HL-60/S4 (cell line): Measurements from ENCODE around the gene SLC28A1.
"Not testable (repeated sequence)": the region's sequence is repeated elsewhere in the genome, so short reads cannot be mapped to it uniquely, and the experiment has no call there.

ENCODE experiments used
- in situ Hi-C: fragments of 300-500 bp; cut with MboI; formaldehyde crosslinking; loops from 2 replicates; pipeline ENCODE4 v1.14.3; 2022; ENCODE audit warnings: low sequenced_read_pairs

SLC28A1 gene

DNA sequence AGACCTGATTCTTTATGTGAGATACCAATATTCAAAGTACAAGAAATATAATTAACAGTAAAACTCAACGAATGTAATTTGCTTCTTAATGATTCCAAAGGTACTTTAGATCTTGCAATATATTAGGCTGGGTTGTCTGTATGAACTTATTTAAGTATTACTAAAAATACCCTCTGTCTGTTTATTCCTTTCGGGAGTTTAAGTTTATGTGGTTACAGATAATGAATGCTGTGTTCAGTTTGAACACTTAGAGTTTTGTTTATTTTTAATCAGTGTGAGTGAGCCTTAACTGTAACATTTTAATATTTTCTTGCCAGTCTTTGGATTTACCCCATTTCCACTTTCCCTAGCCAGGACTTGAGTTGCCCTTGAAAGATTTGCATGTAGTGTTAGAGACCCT lies 100.7 kb downstream of the SLC28A1 start:
- in situ Hi-C loops = no loop called here

DNA sequence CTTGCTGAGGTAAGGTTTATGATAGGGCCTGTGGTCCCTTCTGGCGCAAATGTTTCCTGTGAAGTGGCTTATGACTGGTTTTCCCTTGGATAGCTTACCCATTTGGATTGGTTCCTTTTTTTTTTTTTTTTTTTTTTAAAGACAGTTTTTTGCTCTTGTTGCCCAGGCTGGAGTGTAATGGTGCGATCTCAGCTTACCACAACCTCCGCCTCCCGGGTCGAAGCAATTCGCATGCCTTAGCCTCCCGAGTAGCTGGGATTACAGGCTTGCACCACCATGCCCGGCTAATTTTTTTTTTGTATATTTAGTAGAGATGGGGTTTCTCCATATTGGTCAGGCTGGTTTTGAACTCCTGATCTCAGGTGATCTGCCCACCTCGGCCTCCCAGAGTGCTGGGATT lies 102.9 kb downstream of the SLC28A1 start:
- in situ Hi-C loops = not testable (repeated sequence)

DNA sequence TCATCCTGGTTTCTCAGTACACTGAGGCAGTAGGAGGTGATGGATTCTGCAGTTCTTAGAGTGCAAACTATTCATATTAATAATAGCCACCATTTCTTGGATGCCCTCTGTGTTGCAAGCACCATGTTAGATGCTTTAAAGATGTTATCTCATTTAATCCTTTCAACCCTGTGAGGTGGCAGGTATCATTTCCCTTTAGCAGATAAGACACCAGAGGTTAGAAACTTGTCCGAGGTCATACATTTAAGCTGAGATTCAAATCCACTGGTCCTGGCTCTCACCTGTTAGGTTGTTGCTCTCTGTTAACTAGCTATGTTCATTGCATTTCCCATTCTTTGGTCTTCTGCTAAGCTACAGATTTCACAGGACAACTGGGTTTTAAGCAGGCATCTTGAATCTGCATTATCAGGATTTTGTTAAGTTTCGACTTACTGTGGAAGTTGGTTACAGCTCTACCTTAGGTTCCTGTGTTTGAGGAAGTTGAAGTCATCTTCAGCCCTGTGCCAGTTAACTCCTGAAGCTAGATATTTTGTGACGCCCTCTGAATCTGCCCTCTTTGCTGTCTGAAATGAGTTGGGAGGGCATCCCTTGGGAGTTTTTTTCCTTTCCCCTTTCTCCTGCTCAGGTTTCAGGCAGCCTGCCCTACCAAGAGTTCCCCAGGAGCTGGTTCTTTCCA lies 103.6 kb downstream of the SLC28A1 start:
- in situ Hi-C loops = no loop called here

DNA sequence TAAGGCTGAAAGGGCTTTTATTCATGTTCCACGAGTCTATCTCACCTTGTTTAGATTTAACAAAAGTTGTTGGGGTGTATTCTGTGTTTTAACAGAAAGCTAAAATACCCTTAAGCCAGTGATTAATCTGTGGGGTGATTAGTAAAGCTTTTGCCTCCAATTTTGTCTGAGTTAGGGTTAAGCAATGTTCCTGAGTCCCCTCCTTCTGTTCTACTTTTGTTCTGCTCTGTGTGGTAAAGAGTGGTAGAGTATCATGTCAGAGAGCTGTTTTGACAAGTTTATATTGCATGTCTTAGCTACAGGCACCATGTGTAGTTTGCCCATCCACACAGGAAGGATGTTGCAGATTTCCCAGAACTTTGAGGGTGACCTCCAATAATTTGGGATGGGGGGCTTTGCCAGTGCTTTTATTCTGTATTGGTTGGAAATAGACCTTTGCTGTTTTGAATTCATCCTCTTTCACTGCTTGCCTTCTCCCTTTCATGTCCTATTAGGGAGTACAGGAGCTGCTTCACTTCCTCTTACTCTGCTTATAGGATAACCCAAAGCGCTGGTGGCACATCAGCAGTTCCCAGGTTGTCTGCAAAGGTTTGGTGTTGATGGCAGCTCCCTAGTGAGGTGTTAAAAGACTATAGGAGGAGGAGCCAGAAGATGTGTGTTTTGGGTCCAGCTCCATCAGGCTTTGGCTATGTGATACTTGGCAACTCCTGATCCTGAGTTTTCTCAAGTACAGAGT lies 104.6 kb downstream of the SLC28A1 start:
- in situ Hi-C loops = no loop called here

DNA sequence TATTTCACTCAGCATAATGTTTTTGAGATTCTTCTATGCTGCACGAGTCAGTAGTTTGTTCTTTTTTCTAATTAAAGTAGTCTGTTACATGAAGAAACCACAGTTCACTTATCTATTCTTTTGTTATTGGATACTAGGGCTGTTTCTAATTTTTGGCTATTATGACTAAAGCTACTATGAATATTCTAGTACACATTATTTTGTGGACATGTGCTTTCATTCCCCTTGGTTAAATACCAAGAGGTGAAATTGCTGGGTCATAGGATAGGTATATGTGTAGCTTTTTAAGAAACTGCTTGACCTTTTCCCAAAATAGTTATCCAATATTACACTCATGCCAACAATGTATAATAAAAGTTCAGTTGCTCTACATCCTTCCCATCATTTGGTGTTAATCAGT lies 106.0 kb downstream of the SLC28A1 start:
- in situ Hi-C loops = no loop called here

DNA sequence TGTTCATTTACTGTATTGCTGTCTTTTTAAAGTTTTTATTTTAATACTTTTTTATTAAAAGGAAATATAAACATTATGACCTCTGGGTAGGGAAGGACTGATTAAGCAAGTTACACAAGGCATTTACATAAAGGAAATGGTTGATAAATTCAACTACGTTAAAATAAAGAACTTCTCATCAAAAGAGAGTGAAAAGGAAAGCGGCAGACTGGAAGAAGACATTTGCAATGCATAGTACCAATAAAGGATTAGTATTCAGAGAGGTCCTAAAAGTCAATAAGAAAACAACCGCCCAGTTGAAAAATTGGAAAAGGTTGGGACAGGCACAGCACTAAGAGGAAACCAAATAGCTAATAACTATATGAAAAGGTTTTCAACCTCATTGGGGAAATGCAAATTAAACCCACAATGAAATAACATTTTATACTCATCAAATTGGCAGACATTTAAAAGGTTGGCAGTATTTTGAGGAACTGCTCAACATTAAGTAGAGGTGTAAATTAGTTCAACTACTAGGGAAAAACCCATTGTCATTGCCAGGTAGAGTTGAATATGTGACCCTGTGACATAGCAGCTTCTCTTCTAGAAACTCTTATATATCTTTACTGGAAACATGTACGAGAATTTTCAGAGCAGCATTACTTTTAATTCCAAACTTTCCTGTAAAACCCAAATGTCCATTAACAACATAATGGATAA lies 106.7 kb downstream of the SLC28A1 start:
- in situ Hi-C loops = no loop called here

DNA sequence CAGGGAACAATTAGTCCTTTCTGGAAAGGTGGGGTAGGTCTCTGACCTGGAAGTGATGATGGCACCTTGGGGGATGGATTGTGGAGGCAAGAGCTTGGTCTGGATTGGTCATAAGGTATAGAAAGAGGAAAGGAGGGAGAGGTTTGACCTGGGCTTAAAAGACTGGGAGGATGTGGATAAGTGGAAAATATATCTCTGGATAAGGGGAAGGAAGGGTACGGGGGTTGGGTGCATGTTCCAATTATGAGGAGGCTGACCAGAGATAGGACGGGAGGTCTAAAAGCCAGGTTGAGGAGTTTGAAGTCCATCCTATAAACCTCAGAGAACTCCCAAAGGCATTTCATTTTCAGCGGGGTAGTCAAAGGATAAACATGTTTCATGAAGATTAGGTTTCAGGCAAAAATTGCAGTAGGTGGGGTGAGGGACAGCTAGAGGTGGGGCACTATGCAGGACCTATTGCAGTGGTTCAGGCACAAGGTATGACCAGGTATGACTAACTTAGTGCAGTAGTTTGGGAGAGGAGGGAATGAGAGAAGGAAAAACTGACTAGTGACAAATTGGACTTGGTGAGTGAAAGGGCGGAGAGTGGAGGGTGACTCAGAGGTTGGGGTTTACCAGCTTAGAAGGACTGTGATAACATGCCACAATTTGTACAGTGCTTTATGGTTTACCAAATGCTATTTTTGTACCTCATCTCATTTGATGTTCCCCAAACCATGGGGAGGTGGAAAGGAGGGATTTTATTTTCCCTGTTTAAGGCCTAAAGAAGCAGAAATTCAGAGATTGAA lies 107.9 kb downstream of the SLC28A1 start:
- in situ Hi-C loops = no loop called here
